Measurements from ENCODE around the gene WDR46. TPM values are rescaled to one million over a fixed set of nuclear protein-coding genes. Genes with fewer than 3 reads are reported as not detected.

WDR46 gene
- total and polyA plus RNA-seq, 2 of the 13 experiments (the other 11 are each of a cell fraction or from before 2014, with no cell fraction given): 47.4 to 105 TPM

GRCh38 chr6:33271468-33272274, 17.4 kb downstream of the WDR46 start, which contains the start of the genes RPS18 and VPS52 (continued):
- TF ChIP-seq ZBTB43 (CRISPR knock-in tag; conservative IDR thresholded peaks at IDR 0.05) (peak; percentile 33; the same call in 1 of the 2 replicates), ZNF343 (CRISPR knock-in tag; IDR thresholded peaks at IDR 0.05) (peak; percentile 70), KIAA2018 (CRISPR knock-in tag; IDR thresholded peaks at IDR 0.05; ENCODE audit: borderline replicate concordance) (no peak), CREBL2 (CRISPR knock-in tag; IDR thresholded peaks at IDR 0.05; ENCODE audit: borderline replicate concordance) (no peak), PHF5A (CRISPR knock-in tag; IDR thresholded peaks at IDR 0.05; ENCODE audit: low read depth, unreplicated experiment) (peak; percentile 67), ZNF747 (CRISPR knock-in tag; IDR thresholded peaks at IDR 0.05; ENCODE audit: borderline replicate concordance) (0 out of 2 replicates have a peak, but pooled peaks have one; percentile 57), ZNF276 (CRISPR knock-in tag; IDR thresholded peaks at IDR 0.05; ENCODE audit: low read depth) (no peak; the same call in none of the 2 replicates), GMEB1 (CRISPR knock-in tag; IDR thresholded peaks at IDR 0.05; ENCODE audit: borderline replicate concordance) (peak; percentile 84; the same call in 1 of the 2 replicates), ZNF275 (CRISPR knock-in tag; IDR thresholded peaks at IDR 0.05; ENCODE audit: borderline replicate concordance) (peak; percentile 93), IKZF4 (CRISPR knock-in tag; IDR thresholded peaks at IDR 0.05; ENCODE audit: borderline replicate concordance, low read depth, not compliant biosample characterization) (peak; percentile 94), JUND (CRISPR knock-in tag; IDR thresholded peaks at IDR 0.05) (no peak; the same call in 1 of the 2 replicates), ZFP1 (CRISPR knock-in tag; IDR thresholded peaks at IDR 0.05) (peak; percentile 77)
